ENCODE data around the gene PTPRM.

The PTPRM gene

DNA sequence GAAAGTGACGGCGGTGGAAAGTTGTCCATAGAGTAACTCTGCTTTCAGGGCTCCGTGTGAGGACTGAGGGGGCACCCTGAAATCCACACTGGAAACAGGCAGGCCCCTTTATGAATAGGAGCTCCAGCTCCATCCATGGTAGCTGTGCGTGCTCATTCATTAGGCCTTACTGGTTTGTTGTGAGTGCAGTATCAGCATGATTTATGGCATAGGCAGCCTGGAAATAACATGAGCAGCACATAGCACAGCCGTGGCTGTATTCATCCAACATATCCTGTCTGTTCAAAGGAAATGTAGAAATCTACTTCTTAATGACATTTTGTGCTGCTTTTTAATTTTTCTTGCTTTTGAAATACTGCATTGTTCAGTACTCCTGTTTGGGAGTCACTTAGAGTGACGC, 627.3 kb downstream of the PTPRM start:
- H3K36me3 ChIP-seq (ENCODE audit: control insufficient read depth in 2 of 2, insufficient read depth in 1 of 2, low read length in 2 of 2): no peaks in the 10 kb centered on the region
- no peak overlapping the region for H3K4me3 ChIP-seq (ENCODE audit: low read depth, low read length)
- CTCF ChIA-PET: no interaction called here
- POLR2A ChIA-PET: interaction anchor here (0.7 kb wide), 1 partner anchor 109 kb away, joined by 3 read pairs; no protein-coding TSS in a partner anchor
- H3K9me3 ChIP-seq (ENCODE audit: control insufficient read depth, insufficient read depth, low read depth, low read length): no peaks in the 10 kb centered on the region
- H3K27ac ChIP-seq (ENCODE audit: extremely low read depth, low read depth, low read length): no peak overlapping the region
- no peaks in the 10 kb centered on the region for H3K4me1 ChIP-seq (ENCODE audit: control insufficient read depth, insufficient read depth, low read length)
- TF ChIP-seq ZNF529 (tag by site-specific recombination; IDR thresholded peaks at IDR 0.05; ENCODE audit: insufficient replicate concordance): no peak
- no peak for TF ChIP-seq ZNF292 (tag by site-specific recombination; IDR thresholded peaks at IDR 0.05; ENCODE audit: borderline replicate concordance, low read depth)
- TF ChIP-seq ZNF155 (tag by site-specific recombination; IDR thresholded peaks at IDR 0.05): no peak
- no peak for TF ChIP-seq ZNF221 (tag by site-specific recombination; IDR thresholded peaks at IDR 0.05; ENCODE audit: borderline replicate concordance)
- no peak for TF ChIP-seq ZBTB20 (tag by site-specific recombination; IDR thresholded peaks at IDR 0.05)
- no peak for TF ChIP-seq ZNF704 (tag by site-specific recombination; IDR thresholded peaks at IDR 0.05)
- no peak for TF ChIP-seq ZNF248 (tag by site-specific recombination; IDR thresholded peaks at IDR 0.05)
- no peak for TF ChIP-seq OSR2 (tag by site-specific recombination; IDR thresholded peaks at IDR 0.05)
- TF ChIP-seq ZNF239 (tag by site-specific recombination; IDR thresholded peaks at IDR 0.05): no peak
- no peak for TF ChIP-seq ZNF623 (tag by site-specific recombination; IDR thresholded peaks at IDR 0.05)
- TF ChIP-seq ZNF280C (tag by site-specific recombination; IDR thresholded peaks at IDR 0.05): no peak
- no peak for TF ChIP-seq ZNF350 (tag by site-specific recombination; IDR thresholded peaks at IDR 0.05)
- TF ChIP-seq ZNF19 (tag by site-specific recombination; IDR thresholded peaks at IDR 0.05; ENCODE audit: low read depth): no peak
- TF ChIP-seq ZNF211 (tag by site-specific recombination; IDR thresholded peaks at IDR 0.05; ENCODE audit: low read depth): no peak
- TF ChIP-seq KLF17 (tag by site-specific recombination; IDR thresholded peaks at IDR 0.05): no peak

GRCh38 chr18:8196238-8196637, 629.1 kb downstream of the PTPRM start:
- ChIA-PET POLR2A (no interaction called here), CTCF (no interaction called here)
- no peaks in the 10 kb centered on the region for H3K36me3 ChIP-seq (ENCODE audit: control insufficient read depth in 2 of 2, insufficient read depth in 1 of 2, low read length in 2 of 2)
- H3K4me3 ChIP-seq (ENCODE audit: low read depth, low read length): no peak overlapping the region
- H3K4me1 ChIP-seq (ENCODE audit: control insufficient read depth, insufficient read depth, low read length): no peaks in the 10 kb centered on the region
- H3K27ac ChIP-seq (ENCODE audit: extremely low read depth, low read depth, low read length): no peak overlapping the region
- no peaks in the 10 kb centered on the region for H3K9me3 ChIP-seq (ENCODE audit: control insufficient read depth, insufficient read depth, low read depth, low read length)
- TF ChIP-seq PBX3 (CRISPR knock-in tag; IDR thresholded peaks at IDR 0.05) (no peak), ZNF433 (tag by site-specific recombination; IDR thresholded peaks at IDR 0.05; ENCODE audit: low read depth) (no peak), ZNF175 (tag by site-specific recombination; IDR thresholded peaks at IDR 0.05) (no peak), ZNF311 (tag by site-specific recombination; IDR thresholded peaks at IDR 0.05; ENCODE audit: borderline replicate concordance) (no peak), ZNF558 (tag by site-specific recombination; IDR thresholded peaks at IDR 0.05) (no peak), ZNF114 (tag by site-specific recombination; IDR thresholded peaks at IDR 0.05) (no peak), TCF7L2 (IDR thresholded peaks at IDR 0.05; ENCODE audit: borderline replicate concordance, low read depth, low read length) (no peak), ZNF121 (tag by site-specific recombination; IDR thresholded peaks at IDR 0.05) (no peak), ZNF707 (tag by site-specific recombination; IDR thresholded peaks at IDR 0.05) (no peak), ZNF704 (tag by site-specific recombination; IDR thresholded peaks at IDR 0.05) (no peak), GFI1B (tag by site-specific recombination; IDR thresholded peaks at IDR 0.05) (no peak), ZBTB6 (tag by site-specific recombination; IDR thresholded peaks at IDR 0.05) (no peak), ZNF266 (tag by site-specific recombination; IDR thresholded peaks at IDR 0.05; ENCODE audit: low read depth) (no peak), ZNF211 (tag by site-specific recombination; IDR thresholded peaks at IDR 0.05; ENCODE audit: low read depth) (no peak)
- TF ChIP-seq, protein P1, sequence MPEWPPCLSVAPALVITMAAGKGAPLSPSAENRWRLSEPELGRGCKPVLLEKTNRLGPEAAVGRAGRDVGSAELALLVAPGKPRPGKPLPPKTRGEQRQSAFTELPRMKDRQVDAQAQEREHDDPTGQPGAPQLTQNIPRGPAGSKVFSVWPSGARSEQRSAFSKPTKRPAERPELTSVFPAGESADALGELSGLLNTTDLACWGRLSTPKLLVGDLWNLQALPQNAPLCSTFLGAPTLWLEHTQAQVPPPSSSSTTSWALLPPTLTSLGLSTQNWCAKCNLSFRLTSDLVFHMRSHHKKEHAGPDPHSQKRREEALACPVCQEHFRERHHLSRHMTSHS (tag by site-specific recombination; IDR thresholded peaks at IDR 0.05): no peak

All from HEK293 (cell line).